Renal pelvis (tissue), 4 donors: ENCODE data around the gene TAS2R41. TPM values are rescaled to one million over a fixed set of nuclear protein-coding genes. Genes with fewer than 3 reads are reported as not detected.
"Not testable (repeated sequence)": the region's sequence is repeated elsewhere in the genome, so short reads cannot be mapped to it uniquely, and the experiment has no call there.

Experiments used
- DNase-seq: peaks from one replicate; pipeline ENCODE4 v3.0.0-alpha.2; 2013
- polyA plus RNA-seq, 3 donors: library from polyadenylated mRNA; unstranded; fragments of 120-200 nt; gene quantifications; one replicate each; pipeline ENCODE4 v1.2.1, GENCODE V29; 2013; ENCODE audit not compliant: insufficient read length in 3 of 3

TAS2R41 gene
- polyA plus RNA-seq, 3 donors: not detected

- DNase-seq: no peak
Measured at GRCh38 chr7:143456992-143457793, 20.5 kb upstream of the TAS2R41 start.

- DNase-seq: no peak
Measured at GRCh38 chr7:143458263-143458662, 19.4 kb upstream of the TAS2R41 start.

GRCh38 chr7:143458681-143459080 lies 19.0 kb upstream of the TAS2R41 start:
- no peak for DNase-seq

- DNase-seq: no peak
Measured at GRCh38 chr7:143459359-143459758, 18.3 kb upstream of the TAS2R41 start.

GRCh38 chr7:143460271-143460979 lies 17.2 kb upstream of the TAS2R41 start:
- DNase-seq: no peak

- no peak for DNase-seq
Measured at GRCh38 chr7:143462045-143462444, 15.6 kb upstream of the TAS2R41 start.

GRCh38 chr7:143463556-143463955 lies 14.1 kb upstream of the TAS2R41 start:
- no peak for DNase-seq

GRCh38 chr7:143463957-143464356 lies 13.7 kb upstream of the TAS2R41 start:
- DNase-seq: no peak

- no peak for DNase-seq
Measured at GRCh38 chr7:143467724-143468123, 9.9 kb upstream of the TAS2R41 start.

GRCh38 chr7:143472071-143472689 lies 5.5 kb upstream of the TAS2R41 start:
- DNase-seq: not testable (repeated sequence)

GRCh38 chr7:143479055-143479766 lies 1.5 kb downstream of the TAS2R41 start:
- DNase-seq: no peak

GRCh38 chr7:143480501-143480900 lies 2.8 kb downstream of the TAS2R41 start:
- no peak for DNase-seq

GRCh38 chr7:143484119-143484518 lies 6.4 kb downstream of the TAS2R41 start:
- DNase-seq: no peak

GRCh38 chr7:143485094-143485493 lies 7.4 kb downstream of the TAS2R41 start:
- no peak for DNase-seq

GRCh38 chr7:143485500-143485899 lies 7.8 kb downstream of the TAS2R41 start:
- no peak for DNase-seq

- DNase-seq: not testable (repeated sequence)
Measured at GRCh38 chr7:143486266-143486665, 8.6 kb downstream of the TAS2R41 start.

- DNase-seq: no peak
Measured at GRCh38 chr7:143487061-143487460, 9.4 kb downstream of the TAS2R41 start.

- no peak for DNase-seq
Measured at GRCh38 chr7:143487566-143487965, 9.9 kb downstream of the TAS2R41 start.

GRCh38 chr7:143490717-143491306 lies 13.1 kb downstream of the TAS2R41 start:
- DNase-seq: no peak

GRCh38 chr7:143492043-143492471 lies 14.4 kb downstream of the TAS2R41 start:
- DNase-seq: no peak
